Right atrium auricular region (tissue), 2 donors: ENCODE results near the gene ZNF511. TPM values are rescaled to one million over a fixed set of nuclear protein-coding genes. Genes with fewer than 3 reads are reported as not detected.

Experiments
- DNase-seq: peaks from one replicate; pipeline ENCODE4 v3.0.0-alpha.2; 2019; ENCODE audit warnings: low spot score
- H3K27ac ChIP-seq, 2 donors: fragments of 200-600 bp; sonication (generic); 1 replicate in 1 of 2; 2 replicates in 1 of 2; pipeline ENCODE4 v1.5.1; 2016 to 2019
- H3K27me3 ChIP-seq, 2 donors: fragments of 200-600 bp; sonication (generic); one replicate each; pipeline versions ENCODE4 v1.5.1 to v1.6.0; 2017 to 2019
- H3K36me3 ChIP-seq: fragments of 200-600 bp; sonication (generic); one replicate; pipeline ENCODE4 v1.5.1; 2016
- H3K4me1 ChIP-seq, 2 donors: fragments of 200-600 bp; sonication (generic); one replicate each; pipeline versions ENCODE4 v1.5.1 to v1.6.0; 2017 to 2019
- H3K4me3 ChIP-seq, 2 donors: fragments of 200-600 bp; sonication (generic); 1 replicate in 1 of 2; 2 replicates in 1 of 2; pipeline ENCODE4 v1.5.1; 2017 to 2019; ENCODE audit warnings: mild to moderate bottlenecking in 1 of 2, moderate library complexity in 1 of 2
- H3K9me3 ChIP-seq, 2 donors: fragments of 200-600 bp; sonication (generic); one replicate each; pipeline ENCODE4 v1.5.1; 2019
- CTCF ChIP-seq, 2 donors: fragments of 200-600 bp; sonication (generic); IDR thresholded peaks; one replicate each; pipeline ENCODE4 v1.5.1; 2019; ENCODE audit warnings: antibody characterized with exemption in 2 of 2
- total RNA-seq, 2 donors: library from RNA; depleted of rRNA; stranded (reverse); fragments of >200 nt; gene quantifications; one replicate each; pipeline ENCODE4 v1.1.0, GENCODE V29; 2016

ZNF511 gene
- total RNA-seq, 2 donors from 2014 or later = 28.1 to 31.9 TPM

- H3K9me3 ChIP-seq = no peaks in the 10 kb centered on the region
- peaks cover 94% of the 10 kb centered on the region for H3K36me3 ChIP-seq
- no peak for DNase-seq
- no peak for TF ChIP-seq CTCF (IDR thresholded peaks at IDR 0.05)
- no peak overlapping the region for H3K27ac ChIP-seq
- H3K4me1 ChIP-seq = no peaks in the 10 kb centered on the region
- no peak overlapping the region for H3K4me3 ChIP-seq
- no peaks in the 10 kb centered on the region for H3K27me3 ChIP-seq
These were observed 24.8 kb upstream of the ZNF511 start for GRCh38 chr10:133283931-133284330.

GRCh38 chr10:133285217-133285616 lies 23.5 kb upstream of the ZNF511 start:
- no peak for TF ChIP-seq CTCF (IDR thresholded peaks at IDR 0.05)
- no peak overlapping the region for H3K4me3 ChIP-seq
- H3K27me3 ChIP-seq = no peaks in the 10 kb centered on the region
- DNase-seq = no peak
- no peaks in the 10 kb centered on the region for H3K9me3 ChIP-seq
- peaks cover 93% of the 10 kb centered on the region for H3K36me3 ChIP-seq
- no peaks in the 10 kb centered on the region for H3K4me1 ChIP-seq
- no peak overlapping the region for H3K27ac ChIP-seq

DNA sequence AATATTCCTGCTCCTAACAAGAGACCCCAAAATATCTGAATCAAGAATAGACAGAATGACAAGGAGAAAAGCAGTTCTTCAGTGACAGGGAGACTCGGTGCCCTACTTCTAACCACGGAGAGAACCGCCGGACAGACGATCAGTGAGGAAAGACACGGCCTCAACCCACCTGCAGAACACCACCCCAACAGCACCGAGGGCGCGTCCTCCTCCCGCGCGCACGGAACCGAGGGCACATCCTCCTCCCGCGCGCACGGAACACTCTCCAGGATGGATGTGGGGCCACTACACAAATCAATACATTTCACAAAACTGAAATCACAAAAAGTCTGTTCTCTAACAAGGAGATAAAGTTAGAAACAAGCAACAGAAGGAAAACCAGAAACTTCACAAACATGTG lies 22.3 kb upstream of the ZNF511 start:
- TF ChIP-seq CTCF (IDR thresholded peaks at IDR 0.05) = no peak
- H3K27ac ChIP-seq = no peak overlapping the region
- H3K27me3 ChIP-seq = no peaks in the 10 kb centered on the region
- no peak for DNase-seq
- no peak overlapping the region for H3K4me3 ChIP-seq
- no peaks in the 10 kb centered on the region for H3K9me3 ChIP-seq
- H3K36me3 ChIP-seq = peaks cover 92% of the 10 kb centered on the region
- no peaks in the 10 kb centered on the region for H3K4me1 ChIP-seq

DNA sequence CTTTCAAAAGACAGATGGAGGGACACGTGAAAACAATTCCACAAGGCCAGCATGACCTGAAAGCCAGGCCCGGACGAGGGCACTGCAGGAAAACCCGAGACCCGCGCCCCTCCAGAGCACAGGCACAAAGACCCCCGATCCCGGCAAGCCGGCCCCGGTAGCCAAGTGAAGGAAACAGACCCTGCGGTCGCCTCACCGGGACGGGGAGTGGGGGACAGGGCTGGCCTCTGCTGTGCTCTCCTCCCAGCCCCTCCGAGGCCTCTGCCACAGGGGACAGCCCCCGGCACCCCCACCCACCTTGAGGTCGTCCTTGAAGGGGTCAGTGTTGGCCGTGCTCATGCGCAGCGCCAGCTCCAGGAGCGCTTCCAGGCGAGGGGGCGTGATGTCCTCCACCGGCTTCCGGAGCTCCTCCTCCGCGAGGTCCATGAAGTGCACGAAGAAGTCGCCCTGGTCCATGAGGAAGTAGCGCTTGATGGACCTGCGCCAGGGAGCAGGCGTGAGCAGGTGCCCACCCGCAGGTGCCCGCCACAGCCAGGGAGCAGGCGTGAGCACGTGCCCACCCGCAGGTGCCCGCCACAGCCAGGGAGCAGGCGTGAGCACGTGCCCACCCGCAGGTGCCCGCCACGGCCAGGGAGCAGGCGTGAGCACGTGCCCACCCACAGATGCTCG lies 20.7 kb upstream of the ZNF511 start:
- Histone ChIP-seq H3K27ac (no peak overlapping the region), H3K36me3 (peaks cover 83% of the 10 kb centered on the region), H3K4me3 (no peak overlapping the region), H3K9me3 (no peaks in the 10 kb centered on the region), H3K27me3 (no peaks in the 10 kb centered on the region), H3K4me1 (no peaks in the 10 kb centered on the region)
- no peak for TF ChIP-seq CTCF (IDR thresholded peaks at IDR 0.05)
- no peak for DNase-seq

- no peak for DNase-seq
- Histone ChIP-seq H3K9me3 (no peaks in the 10 kb centered on the region), H3K4me3 (no peak overlapping the region), H3K4me1 (no peaks in the 10 kb centered on the region), H3K36me3 (peaks cover 83% of the 10 kb centered on the region), H3K27ac (no peak overlapping the region), H3K27me3 (no peaks in the 10 kb centered on the region)
- TF ChIP-seq CTCF (IDR thresholded peaks at IDR 0.05) = no peak
These were observed 19.0 kb upstream of the ZNF511 start for GRCh38 chr10:133289761-133290160.
